PFSK-1 (cell line): Measurements from ENCODE around the gene SLC7A6OS.

Experiments
- POLR2AphosphoS5 ChIP-seq: IDR thresholded peaks from 2 replicates; pipeline ENCODE4 v1.6.1; 2012; ENCODE audit warnings: low read depth, mild to moderate bottlenecking, control low read depth, low read length, moderate library complexity
- SIN3A ChIP-seq: IDR thresholded peaks from 2 replicates; pipeline ENCODE4 v1.6.1; 2012; ENCODE audit warnings: mild to moderate bottlenecking, low read length, moderate library complexity, borderline replicate concordance; ENCODE audit not compliant: insufficient read depth
- TAF1 ChIP-seq: IDR thresholded peaks from 2 replicates; pipeline ENCODE4 v1.6.1; 2012; ENCODE audit warnings: low read length, control low read depth, borderline replicate concordance; ENCODE audit not compliant: insufficient read depth
- TF ChIP-seq, protein P1 (sequence below), 2 experiments: IDR thresholded peaks; 2 replicates each; pipeline versions ENCODE4 v1.6.1 to v1.8.0; 2011 to 2012; ENCODE audit warnings: low read depth in 2 of 2, low read length in 2 of 2, control low read depth in 1 of 2, inconsistent platforms in 1 of 2, mild to moderate bottlenecking in 1 of 2, moderate library complexity in 1 of 2; ENCODE audit not compliant: insufficient read depth in 1 of 2

- TF ChIP-seq TAF1 (no peak), POLR2AphosphoS5 (no peak), SIN3A (no peak)
- TF ChIP-seq, protein P1, sequence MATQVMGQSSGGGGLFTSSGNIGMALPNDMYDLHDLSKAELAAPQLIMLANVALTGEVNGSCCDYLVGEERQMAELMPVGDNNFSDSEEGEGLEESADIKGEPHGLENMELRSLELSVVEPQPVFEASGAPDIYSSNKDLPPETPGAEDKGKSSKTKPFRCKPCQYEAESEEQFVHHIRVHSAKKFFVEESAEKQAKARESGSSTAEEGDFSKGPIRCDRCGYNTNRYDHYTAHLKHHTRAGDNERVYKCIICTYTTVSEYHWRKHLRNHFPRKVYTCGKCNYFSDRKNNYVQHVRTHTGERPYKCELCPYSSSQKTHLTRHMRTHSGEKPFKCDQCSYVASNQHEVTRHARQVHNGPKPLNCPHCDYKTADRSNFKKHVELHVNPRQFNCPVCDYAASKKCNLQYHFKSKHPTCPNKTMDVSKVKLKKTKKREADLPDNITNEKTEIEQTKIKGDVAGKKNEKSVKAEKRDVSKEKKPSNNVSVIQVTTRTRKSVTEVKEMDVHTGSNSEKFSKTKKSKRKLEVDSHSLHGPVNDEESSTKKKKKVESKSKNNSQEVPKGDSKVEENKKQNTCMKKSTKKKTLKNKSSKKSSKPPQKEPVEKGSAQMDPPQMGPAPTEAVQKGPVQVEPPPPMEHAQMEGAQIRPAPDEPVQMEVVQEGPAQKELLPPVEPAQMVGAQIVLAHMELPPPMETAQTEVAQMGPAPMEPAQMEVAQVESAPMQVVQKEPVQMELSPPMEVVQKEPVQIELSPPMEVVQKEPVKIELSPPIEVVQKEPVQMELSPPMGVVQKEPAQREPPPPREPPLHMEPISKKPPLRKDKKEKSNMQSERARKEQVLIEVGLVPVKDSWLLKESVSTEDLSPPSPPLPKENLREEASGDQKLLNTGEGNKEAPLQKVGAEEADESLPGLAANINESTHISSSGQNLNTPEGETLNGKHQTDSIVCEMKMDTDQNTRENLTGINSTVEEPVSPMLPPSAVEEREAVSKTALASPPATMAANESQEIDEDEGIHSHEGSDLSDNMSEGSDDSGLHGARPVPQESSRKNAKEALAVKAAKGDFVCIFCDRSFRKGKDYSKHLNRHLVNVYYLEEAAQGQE (IDR thresholded peaks at IDR 0.05; ENCODE audit: insufficient read depth in 1 of 2, low read depth in 2 of 2, low read length in 2 of 2): no peak
These were observed 38.1 kb upstream of the SLC7A6OS start for GRCh38 chr16:68348639-68349445.
